Measurements from ENCODE around the gene ADM2. TPM values are rescaled to one million over a fixed set of nuclear protein-coding genes. Genes with fewer than 3 reads are reported as not detected.

ADM2 gene
- polyA plus RNA-seq, 6 donors from 2014 or later = 0.08 to 0.86 (median 0.20) TPM; not detected in 3

GRCh38 chr22:50474710-50475651, 6.4 kb upstream of the ADM2 start, which contains the start of gene SBF1:
SBF1 (minus strand) TSS chr22:50475035; CDS start chr22:50474840, 195 bp downstream.
- Mint-ChIP-seq H3K27me3 (peaks cover 0 to 4% (median 2%) of the 10 kb centered on the region in 3 donors), H3K27ac (peak within 1 kb of the TSS in 5 of 6 donors; percentile 60 to 95 (median 90)), H3K9me3 (peaks cover 0 to 2% (median 0%) of the 10 kb centered on the region in 7 donors), H3K4me3 (peak within 1 kb of the TSS; percentile 88 to 95 (median 92)), H3K4me1 (peaks cover 42 to 59% (median 52%) of the 10 kb centered on the region in 3 donors), H3K36me3 (no peaks in the 10 kb centered on the region)
- ATAC-seq (ENCODE audit: low read depth in 2 of 2) (peak; percentile 78), DNase-seq (peak; percentile 86)

GRCh38 chr22:50475652-50476002, 5.7 kb upstream of the ADM2 start:
- Mint-ChIP-seq H3K4me1 (peaks cover 35 to 57% (median 50%) of the 10 kb centered on the region in 3 donors), H3K36me3 (no peaks in the 10 kb centered on the region), H3K27ac (peak overlapping the region in 5 of 6 donors; percentile 47 to 65 (median 63)), H3K27me3 (peaks cover 0 to 9% (median 6%) of the 10 kb centered on the region in 3 donors), H3K9me3 (peaks cover 0 to 2% (median 0%) of the 10 kb centered on the region in 7 donors), H3K4me3 (peak overlapping the region; percentile 68 to 90 (median 81))
- ATAC-seq (ENCODE audit: low read depth in 2 of 2) = no peak
- no peak for DNase-seq

DNA sequence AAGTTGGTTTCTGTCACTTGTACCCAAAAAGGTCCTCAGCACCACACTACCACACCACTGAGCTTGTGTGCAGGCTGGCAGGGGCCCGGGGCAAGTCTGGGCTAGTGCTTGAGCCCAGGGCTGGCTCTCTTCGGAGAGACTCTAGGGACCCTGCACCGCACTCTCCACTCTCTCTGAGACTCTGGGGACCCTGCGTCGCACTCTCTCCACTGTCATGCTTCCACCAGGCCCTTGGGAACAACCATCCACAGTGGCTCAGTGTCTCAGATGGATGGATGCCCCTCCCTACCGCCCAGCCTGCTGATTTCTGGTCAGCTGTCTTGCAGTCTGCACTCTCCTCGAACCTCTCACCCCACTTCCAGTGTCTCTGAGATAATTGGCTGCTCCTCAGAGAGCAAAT, 4.5 kb upstream of the ADM2 start:
- Mint-ChIP-seq H3K4me1 (peaks cover 28 to 45% (median 40%) of the 10 kb centered on the region in 3 donors), H3K9me3 (peaks cover 0 to 2% (median 0%) of the 10 kb centered on the region in 7 donors), H3K36me3 (no peaks in the 10 kb centered on the region), H3K4me3 (peak overlapping the region; percentile 53 to 90 (median 75)), H3K27ac (peak overlapping the region in 4 of 6 donors; percentile 36 to 91 (median 62)), H3K27me3 (peaks cover 0 to 9% (median 6%) of the 10 kb centered on the region in 3 donors)
- no peak for ATAC-seq (ENCODE audit: low read depth in 2 of 2)
- DNase-seq = no peak

DNA sequence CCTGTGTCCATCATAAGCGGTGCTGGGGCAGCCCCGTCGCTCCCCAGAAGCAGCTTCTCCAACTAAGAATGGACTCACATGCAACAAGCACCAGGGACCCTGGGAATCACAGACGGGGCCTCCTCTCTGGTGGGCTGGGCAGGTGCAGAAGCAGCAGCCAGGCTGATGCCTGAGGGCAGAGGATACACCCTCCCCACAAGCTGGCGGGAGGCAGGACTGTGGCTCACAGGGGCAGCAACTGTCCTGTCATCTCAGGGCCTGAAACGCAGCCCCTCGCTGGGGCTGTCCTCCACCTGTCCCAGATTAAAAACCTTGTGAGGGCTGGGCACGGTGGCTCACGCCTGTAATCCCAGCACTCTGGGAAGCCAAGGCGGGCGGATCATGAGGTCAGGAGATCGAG, 3.4 kb upstream of the ADM2 start:
- peak overlapping the region in 3 of 8 donors; percentile 15 to 79 (median 76) for H3K4me3 Mint-ChIP-seq
- no peaks in the 10 kb centered on the region for H3K36me3 Mint-ChIP-seq
- peaks cover 0 to 2% (median 0%) of the 10 kb centered on the region in 7 donors for H3K9me3 Mint-ChIP-seq
- ATAC-seq (ENCODE audit: low read depth in 2 of 2) (no peak), DNase-seq (no peak)
- H3K27ac Mint-ChIP-seq = peak overlapping the region in 1 of 6 donors; percentile 15
- peaks cover 0 to 11% (median 6%) of the 10 kb centered on the region in 3 donors for H3K27me3 Mint-ChIP-seq
- peaks cover 21 to 34% (median 30%) of the 10 kb centered on the region in 3 donors for H3K4me1 Mint-ChIP-seq

DNA sequence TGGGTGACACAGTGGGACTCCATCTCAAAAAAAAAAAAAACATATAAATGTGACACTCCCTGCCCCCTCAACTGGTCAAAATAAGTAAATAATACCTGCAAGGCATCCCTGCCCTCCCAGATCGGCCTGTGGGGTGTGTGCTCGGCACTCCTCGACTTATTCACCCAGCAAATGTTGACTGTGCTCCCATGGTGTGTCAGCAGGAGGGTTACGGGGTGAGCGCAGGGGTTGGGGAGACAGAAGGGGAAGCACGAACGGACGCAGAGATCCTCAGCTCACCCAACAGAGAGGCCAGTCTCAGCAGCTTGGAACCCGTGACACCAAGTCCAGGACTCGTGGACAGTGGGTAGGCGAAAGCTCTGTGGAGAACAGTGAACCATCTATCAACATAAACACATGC, 1.6 kb upstream of the ADM2 start:
- Mint-ChIP-seq H3K36me3 (no peaks in the 10 kb centered on the region), H3K27me3 (peaks cover 0 to 21% (median 6%) of the 10 kb centered on the region in 3 donors), H3K27ac (peak overlapping the region in 4 of 6 donors; percentile 28 to 85 (median 57)), H3K9me3 (no peaks in the 10 kb centered on the region), H3K4me1 (peaks cover 11 to 23% (median 22%) of the 10 kb centered on the region in 3 donors), H3K4me3 (peak overlapping the region; percentile 24 to 87 (median 78))
- no peak for ATAC-seq (ENCODE audit: low read depth in 2 of 2)
- DNase-seq = no peak

- Mint-ChIP-seq H3K27me3 (peaks cover 0 to 31% (median 6%) of the 10 kb centered on the region in 3 donors), H3K36me3 (no peaks in the 10 kb centered on the region), H3K4me1 (peaks cover 11 to 23% (median 22%) of the 10 kb centered on the region in 3 donors), H3K9me3 (no peaks in the 10 kb centered on the region), H3K4me3 (peak overlapping the region; percentile 72 to 87 (median 78)), H3K27ac (no peak overlapping the region)
- no peak for DNase-seq
- ATAC-seq (ENCODE audit: low read depth in 2 of 2) = no peak
These were observed 301 bp upstream of the ADM2 start for GRCh38 chr22:50481045-50481439.

- Mint-ChIP-seq H3K4me3 (peak overlapping the region; percentile 38 to 88 (median 78)), H3K9me3 (no peaks in the 10 kb centered on the region), H3K36me3 (no peaks in the 10 kb centered on the region), H3K4me1 (peaks cover 7 to 16% (median 15%) of the 10 kb centered on the region in 3 donors), H3K27me3 (peaks cover 0 to 32% (median 6%) of the 10 kb centered on the region in 3 donors), H3K27ac (no peak overlapping the region)
- ATAC-seq (ENCODE audit: low read depth in 2 of 2) = no peak
- no peak for DNase-seq
These were observed 1.0 kb downstream of the ADM2 start for GRCh38 chr22:50482107-50483074.

GRCh38 chr22:50483106-50483505, 1.8 kb downstream of the ADM2 start:
- DNase-seq = no peak
- no peaks in the 10 kb centered on the region for H3K36me3 Mint-ChIP-seq
- H3K4me3 Mint-ChIP-seq = peak overlapping the region in 3 of 8 donors; percentile 34 to 65 (median 48)
- ATAC-seq (ENCODE audit: low read depth in 2 of 2) = no peak
- H3K9me3 Mint-ChIP-seq = no peaks in the 10 kb centered on the region
- peaks cover 7 to 16% (median 15%) of the 10 kb centered on the region in 3 donors for H3K4me1 Mint-ChIP-seq
- peaks cover 0 to 32% (median 6%) of the 10 kb centered on the region in 3 donors for H3K27me3 Mint-ChIP-seq
- H3K27ac Mint-ChIP-seq = no peak overlapping the region

DNA sequence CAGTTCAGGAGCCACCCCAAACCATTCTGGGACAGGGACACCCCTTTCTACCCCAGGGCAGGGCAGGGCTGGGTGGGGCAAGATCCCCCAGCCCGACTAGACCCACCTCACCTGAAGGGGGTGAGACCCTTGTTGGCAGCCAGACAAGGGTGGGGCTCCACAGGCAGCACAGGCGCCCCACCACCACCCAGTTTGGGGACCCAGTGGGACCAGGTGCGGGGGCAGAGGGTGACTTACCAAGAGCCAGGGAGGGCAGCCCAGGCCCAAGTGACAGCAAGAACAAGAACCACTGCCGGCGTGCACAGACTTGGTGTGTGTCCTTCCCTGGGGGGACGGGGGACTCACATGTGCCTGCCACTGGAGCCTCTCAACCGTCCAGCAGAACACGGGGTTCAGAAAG, 2.2 kb downstream of the ADM2 start:
- peak overlapping the region in 1 of 6 donors; percentile 33 for H3K27ac Mint-ChIP-seq
- peaks cover 0 to 32% (median 6%) of the 10 kb centered on the region in 3 donors for H3K27me3 Mint-ChIP-seq
- H3K9me3 Mint-ChIP-seq = no peaks in the 10 kb centered on the region
- H3K4me3 Mint-ChIP-seq = peak overlapping the region in 2 of 8 donors; percentile 18 to 65
- DNase-seq (no peak), ATAC-seq (ENCODE audit: low read depth in 2 of 2) (no peak)
- peaks cover 7 to 16% (median 15%) of the 10 kb centered on the region in 3 donors for H3K4me1 Mint-ChIP-seq
- no peaks in the 10 kb centered on the region for H3K36me3 Mint-ChIP-seq

- no peak for DNase-seq
- H3K4me3 Mint-ChIP-seq = peak overlapping the region in 3 of 8 donors; percentile 18 to 50 (median 40)
- peaks cover 7 to 16% (median 15%) of the 10 kb centered on the region in 3 donors for H3K4me1 Mint-ChIP-seq
- no peaks in the 10 kb centered on the region for H3K9me3 Mint-ChIP-seq
- no peaks in the 10 kb centered on the region for H3K36me3 Mint-ChIP-seq
- ATAC-seq (ENCODE audit: low read depth in 2 of 2) = peak in 1 of 2 donors; percentile 15
- H3K27me3 Mint-ChIP-seq = peaks cover 0 to 32% (median 6%) of the 10 kb centered on the region in 3 donors
- H3K27ac Mint-ChIP-seq = peak overlapping the region in 1 of 6 donors; percentile 33
These were observed 2.9 kb downstream of the ADM2 start for GRCh38 chr22:50483977-50484853.

GRCh38 chr22:50485221-50486131, 4.1 kb downstream of the ADM2 start:
- Mint-ChIP-seq H3K27me3 (peaks cover 0 to 22% (median 0%) of the 10 kb centered on the region in 3 donors), H3K4me1 (peaks cover 4 to 9% (median 6%) of the 10 kb centered on the region in 3 donors), H3K36me3 (no peaks in the 10 kb centered on the region), H3K4me3 (peak overlapping the region in 2 of 8 donors; percentile 1 to 76), H3K27ac (peak overlapping the region in 3 of 6 donors; percentile 65 to 70 (median 69)), H3K9me3 (no peaks in the 10 kb centered on the region)
- ATAC-seq (ENCODE audit: low read depth in 2 of 2) (no peak), DNase-seq (no peak)

Data from naive B cell (primary cell).